ENCODE results near the gene LCOR. TPM values are rescaled to one million over a fixed set of nuclear protein-coding genes. Genes with fewer than 3 reads are reported as not detected.

Gene LCOR
- total and polyA plus RNA-seq, 12 donors: 1.6 to 28.8 (median 23.7) TPM

- peaks cover 2 to 84% (median 66%) of the 10 kb centered on the region in 9 donors for H3K4me1 ChIP-seq
- peak in 2 of 8 donors; percentile 27 to 31 for ATAC-seq
- no peak for TF ChIP-seq CTCF (IDR thresholded peaks at IDR 0.05)
These were observed 8.9 kb downstream of the LCOR start for GRCh38 chr10:96840841-96841518.

GRCh38 chr10:96842896-96843723 lies 11.0 kb downstream of the LCOR start:
- no peaks in the 10 kb centered on the region for H3K9me3 ChIP-seq
- intact Hi-C loops (cut with DNase I): no loop called here
- TF ChIP-seq CTCF (IDR thresholded peaks at IDR 0.05): no peak
- H3K4me1 ChIP-seq: peaks cover 0 to 69% (median 44%) of the 10 kb centered on the region in 9 donors
- H3K27me3 ChIP-seq: no peaks in the 10 kb centered on the region
- no peak for DNase-seq
- H3K36me3 ChIP-seq: no peaks in the 10 kb centered on the region
- 88 to 90% methylated on average over 8 of the region's 8 CpGs for WGBS, 2 donors
- H3K4me3 ChIP-seq: no peak overlapping the region
- no peak for ATAC-seq
- no peak overlapping the region for H3K27ac ChIP-seq

More at GRCh38 chr10:96840841-96841518, 8.9 kb downstream of the LCOR start:
- Histone ChIP-seq H3K9me3 (no peaks in the 10 kb centered on the region), H3K27me3 (no peaks in the 10 kb centered on the region), H3K27ac (no peak overlapping the region), H3K36me3 (no peaks in the 10 kb centered on the region), H3K4me3 (no peak overlapping the region)
- DNase-seq: no peak
- 80 to 85% methylated on average over 7 of the region's 7 CpGs for WGBS, 2 donors
- intact Hi-C loops (cut with DNase I): no loop called here

- H3K27ac ChIP-seq: no peak overlapping the region
- intact Hi-C loops (cut with DNase I): no loop called here
- H3K9me3 ChIP-seq: no peaks in the 10 kb centered on the region
- WGBS, 2 donors: 79 to 96% methylated on average over 2 of the region's 2 CpGs
- DNase-seq: no peak
- ATAC-seq: no peak
- H3K27me3 ChIP-seq: no peaks in the 10 kb centered on the region
- no peaks in the 10 kb centered on the region for H3K36me3 ChIP-seq
- H3K4me3 ChIP-seq: no peak overlapping the region
- TF ChIP-seq CTCF (IDR thresholded peaks at IDR 0.05): no peak
- peaks cover 0 to 62% (median 37%) of the 10 kb centered on the region in 9 donors for H3K4me1 ChIP-seq
These were observed 11.7 kb downstream of the LCOR start for GRCh38 chr10:96843823-96844222.

GRCh38 chr10:96846395-96846794 lies 14.3 kb downstream of the LCOR start:
- no peak for ATAC-seq
- intact Hi-C loops (cut with DNase I): no loop called here
- no peak for TF ChIP-seq CTCF (IDR thresholded peaks at IDR 0.05)

More at GRCh38 chr10:96846395-96846794, 14.3 kb downstream of the LCOR start:
- Histone ChIP-seq H3K36me3 (no peaks in the 10 kb centered on the region), H3K9me3 (no peaks in the 10 kb centered on the region), H3K27me3 (no peaks in the 10 kb centered on the region), H3K4me1 (peaks cover 0 to 59% (median 36%) of the 10 kb centered on the region in 9 donors), H3K4me3 (no peak overlapping the region), H3K27ac (no peak overlapping the region)
- 93 to 95% methylated on average over 1 of the region's 1 CpG for WGBS, 2 donors
- no peak for DNase-seq
